Kidney (tissue), 14 donors: ENCODE results near the gene ZNF554. TPM values are rescaled to one million over a fixed set of nuclear protein-coding genes. Genes with fewer than 3 reads are reported as not detected.
"Not testable (repeated sequence)": the region's sequence is repeated elsewhere in the genome, so short reads cannot be mapped to it uniquely, and the experiment has no call there.

Source experiments
- DNase-seq, 5 donors: peaks; one replicate each; pipeline ENCODE4 v3.0.0-alpha.2; 2013 to 2020
- FAIRE-seq: peaks from 2 replicates; lab custom pipeline; 2012; peaks lifted over from hg19 to GRCh38; lab: Jason Lieb, UNC
- H3K27ac ChIP-seq, 2 donors: one replicate each; pipeline ENCODE4 v1.7.0; 2013; ENCODE audit warnings: low read depth in 2 of 2, low read length in 2 of 2, inconsistent platforms in 1 of 2
- H3K27me3 ChIP-seq: one replicate; pipeline ENCODE4 v1.7.1; 2013; ENCODE audit warnings: low read length, inconsistent platforms; ENCODE audit not compliant: control insufficient read depth, insufficient read depth
- H3K36me3 ChIP-seq, 3 donors: one replicate each; pipeline versions ENCODE4 v1.7.0 to v1.7.1; 2013; ENCODE audit warnings: low read length in 3 of 3, control low read depth in 1 of 3, inconsistent platforms in 1 of 3; ENCODE audit not compliant: insufficient read depth in 3 of 3, control insufficient read depth in 2 of 3
- H3K4me1 ChIP-seq, 3 donors: one replicate each; pipeline versions ENCODE4 v1.7.0 to v1.7.1; 2013; ENCODE audit warnings: low read length in 3 of 3, inconsistent platforms in 1 of 3, low read depth in 1 of 3; ENCODE audit not compliant: control insufficient read depth in 2 of 3, insufficient read depth in 2 of 3
- H3K4me3 ChIP-seq, 3 donors: one replicate each; pipeline versions ENCODE4 v1.7.0 to v1.8.1; 2013; ENCODE audit warnings: low read length in 3 of 3, control low read depth in 1 of 3, inconsistent platforms in 1 of 3
- H3K9ac ChIP-seq, 3 donors: one replicate each; pipeline versions ENCODE4 v1.7.0 to v1.7.1; 2013; ENCODE audit warnings: low read length in 3 of 3, control low read depth in 1 of 3, inconsistent platforms in 1 of 3
- H3K9me3 ChIP-seq, 3 donors: one replicate each; pipeline versions ENCODE4 v1.7.0 to v1.7.1; 2013; ENCODE audit warnings: low read length in 3 of 3, control low read depth in 1 of 3, inconsistent platforms in 1 of 3; ENCODE audit not compliant: control insufficient read depth in 2 of 3, insufficient read depth in 1 of 3
- CTCF ChIP-seq: IDR thresholded peaks from 3 replicates; pipeline ENCODE4 v1.5.1; 2012; ENCODE audit warnings: mild to moderate bottlenecking, moderate library complexity, borderline replicate concordance; ENCODE audit not compliant: insufficient read depth; ENCODE audit errors: extremely low read depth
- intact Hi-C: fragments of 100-400 bp; cut with DNase I; formaldehyde crosslinking; loops from one replicate; pipeline ENCODE4 v1.11.1; 2022
- polyA plus RNA-seq: library from polyadenylated mRNA; stranded (reverse); fragments of 350-450 nt; fragmentation: Illumina TruSeq; extraction: RNeasy Lipid Tissue Mini Kit (QIAGEN cat#74804); gene quantifications from one replicate; pipeline ENCODE4 v1.2.3, GENCODE V29; 2014; ENCODE audit warnings: low read depth, low replicate concordance; ENCODE audit not compliant: insufficient read depth
- total RNA-seq: library from RNA; stranded (reverse); fragmentation: NEBNext Ultra II Directional; extraction: Animal tissue kit (Norgen Biotek cat#: 25700); gene quantifications from one replicate; pipeline ENCODE4 v1.2.1, GENCODE V29; 2021
- donor health status: control.
- donor health status: control.
- donor health status: control.
- donor health status: control.
- donor health status: control.
- donor health status: DM: yes; HTN: yes; CAD: no.
- donor health status: Normal renal cell carcinoma (clear cell type).

ZNF554 gene
- total and polyA plus RNA-seq, 2 donors from 2014 or later = 3.6 to 6.9 TPM

DNA sequence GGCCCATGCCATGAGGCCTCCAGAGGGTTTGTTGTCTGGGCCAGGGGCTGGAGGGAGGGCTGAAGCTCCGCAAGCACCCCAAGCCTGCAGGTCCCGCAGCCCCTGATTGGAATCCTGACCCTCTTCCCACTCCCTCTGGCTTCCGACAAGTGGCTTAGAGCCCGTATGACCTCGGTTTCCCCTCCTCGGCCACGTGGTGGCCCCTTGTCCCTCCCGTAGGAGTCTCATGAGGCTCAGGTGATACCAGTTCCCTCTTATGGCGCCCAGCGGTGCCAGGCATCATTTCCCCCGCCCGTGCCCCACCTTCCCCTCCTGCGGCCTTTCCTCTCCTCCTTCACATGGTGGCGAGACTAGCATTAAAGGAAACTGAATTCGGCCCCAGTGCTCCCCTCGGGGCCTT is 28.2 kb upstream of the ZNF554 start:
- no peak overlapping the region for H3K9ac ChIP-seq
- DNase-seq (no peak), FAIRE-seq (no peak)
- no peaks in the 10 kb centered on the region for H3K9me3 ChIP-seq
- H3K36me3 ChIP-seq = peaks cover 0 to 3% (median 0%) of the 10 kb centered on the region in 3 donors
- no peaks in the 10 kb centered on the region for H3K4me1 ChIP-seq
- intact Hi-C loops = no loop called here
- TF ChIP-seq CTCF = no peak
- H3K4me3 ChIP-seq = no peak overlapping the region
- no peak overlapping the region for H3K27ac ChIP-seq
- no peaks in the 10 kb centered on the region for H3K27me3 ChIP-seq

GRCh38 chr19:2791876-2792275 is 27.8 kb upstream of the ZNF554 start:
- FAIRE-seq (no peak), DNase-seq (no peak)
- H3K4me1 ChIP-seq = no peaks in the 10 kb centered on the region
- peaks cover 0 to 3% (median 0%) of the 10 kb centered on the region in 3 donors for H3K36me3 ChIP-seq
- intact Hi-C loops = no loop called here
- no peak for TF ChIP-seq CTCF
- no peak overlapping the region for H3K27ac ChIP-seq
- no peak overlapping the region for H3K9ac ChIP-seq
- H3K4me3 ChIP-seq = no peak overlapping the region
- no peaks in the 10 kb centered on the region for H3K27me3 ChIP-seq
- H3K9me3 ChIP-seq = no peaks in the 10 kb centered on the region

DNA sequence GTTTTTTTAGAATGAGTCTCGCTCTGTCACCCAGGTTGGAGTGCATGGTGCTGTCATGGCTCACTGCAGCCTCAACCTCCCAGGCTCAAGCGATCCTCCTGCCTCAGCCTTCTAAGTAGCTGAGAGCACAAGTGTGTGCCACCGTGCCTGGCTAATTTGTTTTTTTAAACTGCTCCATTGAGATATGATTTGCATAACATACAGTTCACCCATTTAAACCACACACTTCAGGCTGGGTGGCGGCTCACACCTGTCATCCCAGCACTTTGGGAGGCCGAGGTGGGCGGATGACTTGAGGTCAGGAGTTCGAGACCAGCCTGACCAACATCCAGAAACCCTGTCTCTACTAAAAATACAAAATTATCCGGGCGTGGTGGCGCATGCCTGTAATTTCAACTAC is 27.0 kb upstream of the ZNF554 start:
- H3K9me3 ChIP-seq, DNase-seq, H3K27ac ChIP-seq, H3K36me3 ChIP-seq, H3K27me3 ChIP-seq, intact Hi-C loops, H3K4me1 ChIP-seq, H3K4me3 ChIP-seq, FAIRE-seq, H3K9ac ChIP-seq: not testable (repeated sequence)

- no peak for DNase-seq
- no peaks in the 10 kb centered on the region for H3K27me3 ChIP-seq
- peaks cover 0 to 3% (median 0%) of the 10 kb centered on the region in 3 donors for H3K36me3 ChIP-seq
- H3K9me3 ChIP-seq = no peaks in the 10 kb centered on the region
- no peak overlapping the region for H3K4me3 ChIP-seq
- no peak for FAIRE-seq
- intact Hi-C loops = no loop called here
- no peak overlapping the region for H3K27ac ChIP-seq
- H3K4me1 ChIP-seq = no peaks in the 10 kb centered on the region
- no peak overlapping the region for H3K9ac ChIP-seq
- no peak for TF ChIP-seq CTCF
Measured at GRCh38 chr19:2793126-2793525, 26.5 kb upstream of the ZNF554 start.
